Glutamatergic neuron (in vitro differentiated cells): Measurements from ENCODE around the gene IL4I1. TPM values are rescaled to one million over a fixed set of nuclear protein-coding genes. Genes with fewer than 3 reads are reported as not detected.
"Not testable (repeated sequence)": the region's sequence is repeated elsewhere in the genome, so short reads cannot be mapped to it uniquely, and the experiment has no call there.

Experiments used
- DNase-seq: peaks from one replicate; pipeline ENCODE4 v3.0.0; 2022
- H3K27ac Mint-ChIP-seq: one replicate; pipeline ENCODE4 v1.8.0; 2020; ENCODE audit warnings: mild to moderate bottlenecking, mixed read lengths, inconsistent platforms; ENCODE audit not compliant: unreplicated experiment
- H3K27me3 Mint-ChIP-seq: one replicate; pipeline ENCODE4 v1.8.0; 2020; ENCODE audit warnings: mild to moderate bottlenecking, moderate library complexity, mixed read lengths, inconsistent platforms; ENCODE audit not compliant: unreplicated experiment
- H3K36me3 Mint-ChIP-seq: one replicate; pipeline ENCODE4 v1.8.0; 2020; ENCODE audit warnings: mild to moderate bottlenecking, mixed read lengths, inconsistent platforms; ENCODE audit not compliant: unreplicated experiment
- H3K4me1 Mint-ChIP-seq: one replicate; pipeline ENCODE4 v1.8.0; 2020; ENCODE audit warnings: mild to moderate bottlenecking, low read depth, mixed read lengths, inconsistent platforms; ENCODE audit not compliant: unreplicated experiment
- H3K4me3 Mint-ChIP-seq: one replicate; pipeline ENCODE4 v1.8.0; 2020; ENCODE audit warnings: mild to moderate bottlenecking, mixed read lengths, inconsistent platforms; ENCODE audit not compliant: unreplicated experiment
- H3K9me3 Mint-ChIP-seq: one replicate; pipeline ENCODE4 v1.8.0; 2020; ENCODE audit warnings: mild to moderate bottlenecking, moderate library complexity, mixed read lengths, inconsistent platforms; ENCODE audit not compliant: unreplicated experiment
- long read RNA-seq: library from polyadenylated mRNA; unstranded; transcript quantifications from one replicate; pipeline ENCODE4 v2.0.0, GENCODE V29; 2020; ENCODE audit not compliant: unreplicated experiment
- total RNA-seq: library from RNA; stranded (reverse); fragmentation: NEBNext Ultra II Directional; extraction: Animal tissue kit (Norgen Biotek cat#: 25700); gene quantifications from one replicate; pipeline ENCODE4 v1.2.1, GENCODE V29; 2021; ENCODE audit not compliant: unreplicated experiment
- TF ChIP-seq, protein P1 (sequence below): fragments of 200-600 bp; sonication (generic); IDR thresholded peaks from one replicate; pipeline ENCODE4 v1.5.0; 2021; ENCODE audit not compliant: partially characterized antibody, unreplicated experiment

The IL4I1 gene, protein sequence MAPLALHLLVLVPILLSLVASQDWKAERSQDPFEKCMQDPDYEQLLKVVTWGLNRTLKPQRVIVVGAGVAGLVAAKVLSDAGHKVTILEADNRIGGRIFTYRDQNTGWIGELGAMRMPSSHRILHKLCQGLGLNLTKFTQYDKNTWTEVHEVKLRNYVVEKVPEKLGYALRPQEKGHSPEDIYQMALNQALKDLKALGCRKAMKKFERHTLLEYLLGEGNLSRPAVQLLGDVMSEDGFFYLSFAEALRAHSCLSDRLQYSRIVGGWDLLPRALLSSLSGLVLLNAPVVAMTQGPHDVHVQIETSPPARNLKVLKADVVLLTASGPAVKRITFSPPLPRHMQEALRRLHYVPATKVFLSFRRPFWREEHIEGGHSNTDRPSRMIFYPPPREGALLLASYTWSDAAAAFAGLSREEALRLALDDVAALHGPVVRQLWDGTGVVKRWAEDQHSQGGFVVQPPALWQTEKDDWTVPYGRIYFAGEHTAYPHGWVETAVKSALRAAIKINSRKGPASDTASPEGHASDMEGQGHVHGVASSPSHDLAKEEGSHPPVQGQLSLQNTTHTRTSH
- total RNA-seq = 0.59 TPM
- long read RNA-seq, partial matches to known transcripts = 1 of 1 reads
- long read RNA-seq, other reads (novel, unspliced or antisense) = 0 of 1 reads

DNA sequence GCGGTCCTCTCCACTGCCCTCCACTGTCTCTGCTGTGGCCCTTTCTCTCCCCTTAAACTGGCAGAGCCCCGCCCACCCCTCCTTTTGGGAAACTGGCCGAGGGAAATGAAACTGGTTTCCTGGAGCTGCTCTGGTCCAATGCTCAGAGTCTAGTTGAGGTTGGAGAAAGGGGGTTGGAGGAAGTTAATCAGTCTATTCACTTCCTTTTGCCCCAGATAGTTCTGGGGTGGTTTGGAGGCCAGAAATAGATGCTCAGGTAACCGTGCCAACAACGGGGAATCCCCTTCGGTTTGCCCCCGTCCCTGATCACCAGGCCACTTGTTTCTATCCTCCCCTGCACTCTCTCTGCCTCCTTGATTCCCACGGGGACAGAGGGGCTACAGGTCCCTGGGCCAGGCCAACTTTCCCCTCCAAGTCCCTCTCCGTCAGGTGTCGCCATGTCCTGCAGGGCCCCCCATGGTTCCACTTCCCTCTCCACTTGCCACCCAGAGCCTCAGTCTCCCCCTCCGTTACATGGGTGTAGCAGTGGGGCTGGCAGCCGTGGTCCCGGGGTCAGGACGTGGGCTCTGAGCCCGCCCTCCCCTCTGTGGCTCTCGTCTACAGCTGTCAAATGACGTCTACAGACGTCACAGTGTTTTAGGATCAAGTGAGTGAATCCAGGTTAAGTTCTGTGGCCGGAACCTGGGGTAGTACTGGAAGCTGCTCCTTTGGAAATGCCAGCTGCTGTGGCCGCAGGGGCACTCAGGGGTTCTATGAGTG lies at the start of gene IL4I1:
TSS of gene IL4I1 (minus strand) at position 25 of the 759 bp plus-strand sequence. CDS start 727 bp downstream, outside the sequence.
- no peak for DNase-seq
- H3K4me3 Mint-ChIP-seq = no peak within 1 kb of the TSS
- no peaks in the 10 kb centered on the region for H3K36me3 Mint-ChIP-seq
- H3K4me1 Mint-ChIP-seq = no peaks in the 10 kb centered on the region
- H3K9me3 Mint-ChIP-seq = peaks cover 4% of the 10 kb centered on the region
- H3K27me3 Mint-ChIP-seq = peaks cover 14% of the 10 kb centered on the region
- peak within 1 kb of the TSS; percentile 6 for H3K27ac Mint-ChIP-seq
- TF ChIP-seq, protein P1, sequence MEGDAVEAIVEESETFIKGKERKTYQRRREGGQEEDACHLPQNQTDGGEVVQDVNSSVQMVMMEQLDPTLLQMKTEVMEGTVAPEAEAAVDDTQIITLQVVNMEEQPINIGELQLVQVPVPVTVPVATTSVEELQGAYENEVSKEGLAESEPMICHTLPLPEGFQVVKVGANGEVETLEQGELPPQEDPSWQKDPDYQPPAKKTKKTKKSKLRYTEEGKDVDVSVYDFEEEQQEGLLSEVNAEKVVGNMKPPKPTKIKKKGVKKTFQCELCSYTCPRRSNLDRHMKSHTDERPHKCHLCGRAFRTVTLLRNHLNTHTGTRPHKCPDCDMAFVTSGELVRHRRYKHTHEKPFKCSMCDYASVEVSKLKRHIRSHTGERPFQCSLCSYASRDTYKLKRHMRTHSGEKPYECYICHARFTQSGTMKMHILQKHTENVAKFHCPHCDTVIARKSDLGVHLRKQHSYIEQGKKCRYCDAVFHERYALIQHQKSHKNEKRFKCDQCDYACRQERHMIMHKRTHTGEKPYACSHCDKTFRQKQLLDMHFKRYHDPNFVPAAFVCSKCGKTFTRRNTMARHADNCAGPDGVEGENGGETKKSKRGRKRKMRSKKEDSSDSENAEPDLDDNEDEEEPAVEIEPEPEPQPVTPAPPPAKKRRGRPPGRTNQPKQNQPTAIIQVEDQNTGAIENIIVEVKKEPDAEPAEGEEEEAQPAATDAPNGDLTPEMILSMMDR = no peak

DNA sequence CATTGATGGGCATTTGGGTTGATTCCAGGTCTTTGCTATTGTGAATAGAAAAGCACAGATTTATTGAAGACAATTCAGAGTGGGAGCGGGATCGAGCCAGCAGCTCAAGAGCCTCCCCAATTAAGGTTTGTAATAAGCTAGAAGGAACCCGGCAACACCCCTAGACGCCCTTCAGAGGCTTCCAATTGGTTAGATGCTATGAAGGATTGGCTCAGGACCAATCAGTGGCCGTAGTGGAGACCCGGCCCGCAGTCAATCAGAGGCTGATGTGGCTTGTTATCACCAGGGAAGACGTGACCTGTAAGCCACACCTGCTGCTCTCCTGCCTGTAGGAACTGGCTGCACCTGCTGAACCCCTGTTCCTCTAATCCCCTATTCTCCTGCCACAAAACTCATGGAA lies 49.7 kb upstream of the IL4I1 start:
- TF ChIP-seq, protein P1 = no peak
- Mint-ChIP-seq H3K9me3 (no peaks in the 10 kb centered on the region), H3K4me3 (no peak overlapping the region), H3K27ac (no peak overlapping the region), H3K4me1 (no peaks in the 10 kb centered on the region), H3K27me3 (peaks cover 3% of the 10 kb centered on the region), H3K36me3 (no peaks in the 10 kb centered on the region)
- DNase-seq = no peak

DNA sequence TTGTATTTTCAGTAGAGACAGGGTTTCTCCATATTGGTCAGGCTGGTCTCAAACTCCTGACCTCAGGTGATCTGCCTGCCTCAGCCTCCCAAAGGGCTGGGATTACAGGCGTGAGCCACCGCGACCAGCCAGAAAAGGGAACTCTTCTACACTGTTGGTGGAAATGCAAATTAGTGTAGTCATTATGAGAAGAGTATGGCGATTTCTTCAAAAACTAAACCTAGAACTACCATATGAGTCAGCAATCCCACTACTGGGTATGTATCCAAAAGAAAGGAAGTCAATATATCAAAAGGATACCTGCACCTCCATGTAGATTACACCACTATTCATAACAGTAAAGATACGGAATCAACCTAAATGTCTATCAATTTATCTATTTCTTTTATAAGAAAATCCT lies 47.9 kb upstream of the IL4I1 start:
- H3K4me1 Mint-ChIP-seq, H3K27me3 Mint-ChIP-seq, H3K4me3 Mint-ChIP-seq, H3K27ac Mint-ChIP-seq, DNase-seq, H3K36me3 Mint-ChIP-seq, H3K9me3 Mint-ChIP-seq: not testable (repeated sequence)

DNA sequence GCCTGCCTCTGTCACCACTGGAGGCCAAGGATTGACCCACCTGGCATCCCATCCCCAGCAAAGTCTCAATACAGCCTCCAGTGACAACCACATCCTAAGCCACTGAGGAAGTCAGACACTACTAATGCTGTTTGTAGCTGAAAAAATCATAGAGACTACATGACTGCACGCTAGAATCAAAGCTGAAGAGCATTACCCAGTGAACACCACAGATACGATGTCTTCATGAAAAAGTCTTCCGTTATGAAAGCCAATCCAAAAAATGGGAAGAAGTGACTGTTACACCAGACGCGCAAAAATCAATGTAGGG lies 43.8 kb upstream of the IL4I1 start:
- Mint-ChIP-seq H3K27me3 (peaks cover 3% of the 10 kb centered on the region), H3K27ac (no peak overlapping the region), H3K4me1 (no peaks in the 10 kb centered on the region), H3K9me3 (no peaks in the 10 kb centered on the region), H3K36me3 (no peaks in the 10 kb centered on the region), H3K4me3 (no peak overlapping the region)
- DNase-seq = no peak
- TF ChIP-seq, protein P1 = no peak

DNA sequence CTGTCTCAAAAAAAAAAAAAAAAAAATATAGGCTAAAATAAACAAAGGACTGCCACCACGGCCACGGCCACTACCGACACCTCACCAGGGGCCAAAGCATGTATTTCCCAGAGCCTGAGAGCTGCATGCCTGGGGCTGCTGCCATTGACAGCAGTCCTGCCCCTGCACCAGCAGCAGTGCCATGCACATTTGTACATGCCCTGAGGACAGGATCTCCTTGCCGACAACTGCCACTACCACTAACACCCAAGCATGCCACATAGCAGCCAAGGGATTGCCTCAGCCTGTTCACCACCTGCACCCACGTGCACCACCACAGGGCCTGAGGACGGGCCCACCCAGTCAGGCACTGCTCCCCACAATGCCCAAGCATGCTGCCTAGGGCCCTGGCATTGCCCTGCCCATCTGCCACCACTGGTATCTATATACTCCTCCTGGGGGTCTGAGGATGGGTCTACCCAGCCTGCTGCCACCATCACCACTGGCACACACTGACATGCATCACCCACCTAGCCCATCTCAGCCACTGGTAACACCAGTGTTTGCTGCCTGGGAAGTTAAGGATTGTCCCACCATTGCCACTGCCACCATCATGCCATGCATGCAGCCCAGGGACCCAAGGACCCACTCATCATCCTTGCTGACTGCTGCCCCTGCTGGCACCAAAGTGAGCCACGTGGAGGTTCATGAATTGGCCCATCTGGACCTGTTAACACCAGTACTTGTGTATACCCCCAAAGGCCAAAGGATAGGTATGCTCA lies 43.2 kb upstream of the IL4I1 start:
- no peaks in the 10 kb centered on the region for H3K36me3 Mint-ChIP-seq
- H3K27me3 Mint-ChIP-seq = peaks cover 3% of the 10 kb centered on the region
- H3K9me3 Mint-ChIP-seq = no peaks in the 10 kb centered on the region
- no peaks in the 10 kb centered on the region for H3K4me1 Mint-ChIP-seq
- no peak overlapping the region for H3K4me3 Mint-ChIP-seq
- TF ChIP-seq, protein P1 = no peak
- H3K27ac Mint-ChIP-seq = no peak overlapping the region
- DNase-seq = no peak
